ENCODE results near the gene LRP1-AS.

LRP1-AS gene

GRCh38 chr12:57164966-57165625 lies 17.7 kb upstream of the LRP1-AS start:
- H3K79me2 ChIP-seq (ENCODE audit: insufficient read depth, low read depth), result no peaks in the 10 kb centered on the region
- H3K36me3 ChIP-seq (ENCODE audit: insufficient read depth), result no peaks in the 10 kb centered on the region

GRCh38 chr12:57164454-57164853 lies 17.0 kb upstream of the LRP1-AS start:
- Histone ChIP-seq H3K9ac (no peak overlapping the region), H2AFZ (ENCODE audit: low read depth) (no peak overlapping the region), H3K4me3 (IDR thresholded peaks at IDR 0.05; ENCODE audit: insufficient read depth, low read depth, low read length) (no peak overlapping the region), H3K36me3 (ENCODE audit: insufficient read depth) (no peaks in the 10 kb centered on the region), H3K4me1 (ENCODE audit: low read depth, poor library complexity, severe bottlenecking) (no peaks in the 10 kb centered on the region), H3K27me3 (ENCODE audit: insufficient read depth, low read depth) (peaks cover 4% of the 10 kb centered on the region; the same call in 1 of the 2 replicates), H3K79me2 (ENCODE audit: insufficient read depth, low read depth) (no peaks in the 10 kb centered on the region), H3K27ac (no peak overlapping the region), H4K20me1 (ENCODE audit: insufficient read depth) (no peaks in the 10 kb centered on the region), H3K4me2 (no peak overlapping the region)
- TF ChIP-seq CTCF (conservative IDR thresholded peaks at IDR 0.05; ENCODE audit: low read depth, low read length), result no peak

More at GRCh38 chr12:57164966-57165625, 17.7 kb upstream of the LRP1-AS start:
- H3K4me3 ChIP-seq (IDR thresholded peaks at IDR 0.05; ENCODE audit: insufficient read depth, low read depth, low read length), result no peak overlapping the region
- H3K27ac ChIP-seq, result no peak overlapping the region
- H3K9ac ChIP-seq, result no peak overlapping the region
- H2AFZ ChIP-seq (ENCODE audit: low read depth), result no peak overlapping the region
- H3K27me3 ChIP-seq (ENCODE audit: insufficient read depth, low read depth), result peaks cover 9% of the 10 kb centered on the region; the same call in 1 of the 2 replicates
- no peak overlapping the region for H3K4me2 ChIP-seq
- TF ChIP-seq CTCF (conservative IDR thresholded peaks at IDR 0.05; ENCODE audit: low read depth, low read length), result no peak
- H3K4me1 ChIP-seq (ENCODE audit: low read depth, poor library complexity, severe bottlenecking), result no peaks in the 10 kb centered on the region
- no peaks in the 10 kb centered on the region for H4K20me1 ChIP-seq (ENCODE audit: insufficient read depth)

GRCh38 chr12:57162553-57163125 lies 15.2 kb upstream of the LRP1-AS start:
- H3K4me2 ChIP-seq, result no peak overlapping the region

GRCh38 chr12:57161491-57161890 lies 14.1 kb upstream of the LRP1-AS start:
- Histone ChIP-seq H4K20me1 (ENCODE audit: insufficient read depth) (no peaks in the 10 kb centered on the region), H3K27ac (no peak overlapping the region), H3K27me3 (ENCODE audit: insufficient read depth, low read depth) (no peaks in the 10 kb centered on the region; the same call in 1 of the 2 replicates), H3K4me3 (IDR thresholded peaks at IDR 0.05; ENCODE audit: insufficient read depth, low read depth, low read length) (no peak overlapping the region), H3K4me2 (no peak overlapping the region), H3K9ac (no peak overlapping the region), H3K36me3 (ENCODE audit: insufficient read depth) (no peaks in the 10 kb centered on the region), H2AFZ (ENCODE audit: low read depth) (no peak overlapping the region), H3K79me2 (ENCODE audit: insufficient read depth, low read depth) (no peaks in the 10 kb centered on the region), H3K4me1 (ENCODE audit: low read depth, poor library complexity, severe bottlenecking) (no peaks in the 10 kb centered on the region)
- TF ChIP-seq CTCF (conservative IDR thresholded peaks at IDR 0.05; ENCODE audit: low read depth, low read length), result no peak

More at GRCh38 chr12:57162553-57163125, 15.2 kb upstream of the LRP1-AS start:
- no peaks in the 10 kb centered on the region for H3K4me1 ChIP-seq (ENCODE audit: low read depth, poor library complexity, severe bottlenecking)
- TF ChIP-seq CTCF (conservative IDR thresholded peaks at IDR 0.05; ENCODE audit: low read depth, low read length), result no peak
- H3K27me3 ChIP-seq (ENCODE audit: insufficient read depth, low read depth), result no peaks in the 10 kb centered on the region; the same call in 1 of the 2 replicates
- no peaks in the 10 kb centered on the region for H3K79me2 ChIP-seq (ENCODE audit: insufficient read depth, low read depth)
- H4K20me1 ChIP-seq (ENCODE audit: insufficient read depth), result no peaks in the 10 kb centered on the region
- H3K4me3 ChIP-seq (IDR thresholded peaks at IDR 0.05; ENCODE audit: insufficient read depth, low read depth, low read length), result no peak overlapping the region
- H3K9ac ChIP-seq, result no peak overlapping the region
- H2AFZ ChIP-seq (ENCODE audit: low read depth), result no peak overlapping the region
- no peaks in the 10 kb centered on the region for H3K36me3 ChIP-seq (ENCODE audit: insufficient read depth)
- no peak overlapping the region for H3K27ac ChIP-seq

All from KMS-11 (cell line).